NK-92 treated with Interleukin-12 subunit alpha and Interleukin-12 subunit beta, amount 100 ng/mL, for 24 hours (cell line): ENCODE data around the gene ARHGEF4.
"Not testable (repeated sequence)": the region's sequence is repeated elsewhere in the genome, so short reads cannot be mapped to it uniquely, and the experiment has no call there.

Experiments used
- DNase-seq: peaks from one replicate; lab custom pipeline; 2025; lab: John Stamatoyannopoulos, UW

The ARHGEF4 gene

GRCh38 chr2:130977461-130978050 is 140.8 kb downstream of the ARHGEF4 start:
- DNase-seq = no peak

- DNase-seq = no peak
These were observed 145.0 kb downstream of the ARHGEF4 start for GRCh38 chr2:130981667-130982066.

GRCh38 chr2:130985206-130985780 is 148.6 kb downstream of the ARHGEF4 start:
- no peak for DNase-seq

GRCh38 chr2:130985831-130986649 is 149.3 kb downstream of the ARHGEF4 start:
- no peak for DNase-seq

DNA sequence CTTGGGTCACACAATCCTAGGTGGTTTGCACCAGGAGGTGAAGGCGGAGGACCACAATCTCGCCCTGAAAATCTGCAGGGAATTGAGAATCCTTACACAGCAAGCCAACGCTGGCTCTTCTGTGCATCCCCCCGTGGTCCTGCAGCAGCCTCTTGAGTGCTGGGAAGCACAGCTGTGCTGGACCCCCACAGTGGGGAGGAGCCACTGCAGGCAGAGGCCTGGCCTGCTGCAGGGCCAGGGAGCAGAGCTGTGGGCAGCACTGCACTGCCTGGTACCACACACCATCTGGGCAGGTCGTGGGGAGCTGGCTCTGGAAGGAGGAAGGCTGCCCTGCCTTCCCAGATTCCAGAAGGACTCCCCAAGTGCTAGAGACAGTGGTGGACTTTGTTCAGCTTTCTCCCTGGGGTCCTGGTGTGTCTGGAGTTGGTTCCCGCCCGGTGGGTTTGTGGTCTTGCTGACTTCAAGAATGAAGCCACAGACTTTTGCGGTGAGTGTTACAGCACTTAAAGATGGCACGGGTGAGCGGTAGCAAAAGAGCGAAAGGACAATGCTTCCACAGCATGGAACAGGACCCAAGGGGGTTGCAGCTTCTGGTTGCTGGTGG is 150.3 kb downstream of the ARHGEF4 start:
- DNase-seq = no peak

DNA sequence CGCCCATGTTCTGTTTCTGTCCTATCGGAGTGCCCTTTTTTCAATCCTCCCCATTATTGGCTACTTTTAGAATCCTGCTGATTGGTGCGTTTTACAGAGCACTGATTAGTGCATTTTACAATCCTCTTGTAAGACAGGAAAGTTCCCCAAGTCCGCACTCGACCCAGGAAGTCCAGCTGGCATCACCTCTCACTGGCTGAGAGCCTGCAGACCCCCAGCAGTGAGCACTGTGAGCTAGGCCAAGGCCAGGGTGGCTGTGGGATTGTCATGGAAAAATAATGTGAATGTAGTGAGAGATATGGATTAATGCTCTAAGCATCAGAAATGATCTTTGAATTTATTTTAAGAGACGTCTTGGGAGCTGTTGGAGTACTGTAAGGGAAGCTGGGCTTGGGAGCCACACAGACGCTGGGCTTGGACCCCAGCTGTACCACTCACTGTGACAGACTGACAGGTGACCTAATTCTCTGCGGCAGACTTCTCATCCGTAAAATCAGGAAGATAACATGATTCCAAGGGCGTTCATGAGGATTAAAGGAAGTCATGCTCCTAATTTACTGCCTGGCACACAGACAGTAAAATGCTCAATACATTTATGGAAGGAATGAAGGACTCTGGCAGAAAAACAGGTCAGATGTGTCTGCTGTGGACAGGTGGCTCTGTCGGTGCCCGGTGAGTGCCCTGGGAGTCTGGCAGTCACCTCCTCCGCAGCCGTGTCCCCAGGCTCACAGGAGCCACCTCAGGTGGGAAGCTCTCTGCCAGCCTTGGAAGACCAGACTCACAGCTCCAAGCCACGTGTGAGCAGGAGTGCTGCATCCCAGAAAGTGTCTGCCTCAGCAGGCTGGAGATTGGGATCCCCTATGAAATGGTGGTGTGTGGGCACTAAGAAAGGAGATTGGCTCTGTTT is 151.1 kb downstream of the ARHGEF4 start:
- DNase-seq = no peak

GRCh38 chr2:130991446-130991845 is 154.7 kb downstream of the ARHGEF4 start:
- DNase-seq = not testable (repeated sequence)

- not testable (repeated sequence) for DNase-seq
These were observed 155.3 kb downstream of the ARHGEF4 start for GRCh38 chr2:130992003-130992402.

DNA sequence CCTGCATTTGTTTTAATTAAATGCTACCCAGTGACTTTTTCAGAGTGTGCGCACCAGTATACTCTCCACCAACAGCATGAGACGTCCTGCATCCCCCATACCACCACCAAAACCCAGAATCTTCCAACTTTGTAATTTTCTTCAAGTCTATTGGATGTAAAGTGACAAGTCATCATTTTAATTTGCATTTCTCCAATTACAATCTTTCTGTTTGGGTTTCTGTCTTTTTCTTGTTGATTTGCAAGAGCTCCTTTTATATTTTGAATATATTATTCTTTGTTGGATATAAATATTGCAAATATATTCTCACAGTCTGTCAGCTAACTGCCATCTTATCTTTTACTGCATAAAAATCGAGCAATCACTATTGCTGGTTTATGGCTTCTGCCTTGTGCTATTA is 160.0 kb downstream of the ARHGEF4 start:
- no peak for DNase-seq

DNA sequence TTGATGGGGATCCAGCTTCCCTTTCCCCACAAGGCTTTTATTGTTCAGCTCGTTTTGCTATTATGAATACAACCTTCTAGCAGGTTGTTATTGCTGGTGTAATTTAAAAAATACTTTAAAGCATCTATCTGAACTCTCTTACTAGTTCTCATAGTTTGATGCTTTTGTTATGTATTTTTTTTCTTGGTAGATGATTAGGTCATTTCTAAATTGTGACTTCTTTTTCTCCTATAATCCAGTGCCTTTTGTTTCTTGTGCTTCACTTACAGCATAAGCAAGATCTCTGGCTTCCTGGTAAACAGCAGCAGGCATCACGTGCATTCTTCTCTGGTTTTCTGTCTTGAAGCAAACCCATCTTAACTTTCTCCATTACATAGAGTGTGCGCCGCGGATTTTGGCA is 160.5 kb downstream of the ARHGEF4 start:
- DNase-seq = no peak

DNA sequence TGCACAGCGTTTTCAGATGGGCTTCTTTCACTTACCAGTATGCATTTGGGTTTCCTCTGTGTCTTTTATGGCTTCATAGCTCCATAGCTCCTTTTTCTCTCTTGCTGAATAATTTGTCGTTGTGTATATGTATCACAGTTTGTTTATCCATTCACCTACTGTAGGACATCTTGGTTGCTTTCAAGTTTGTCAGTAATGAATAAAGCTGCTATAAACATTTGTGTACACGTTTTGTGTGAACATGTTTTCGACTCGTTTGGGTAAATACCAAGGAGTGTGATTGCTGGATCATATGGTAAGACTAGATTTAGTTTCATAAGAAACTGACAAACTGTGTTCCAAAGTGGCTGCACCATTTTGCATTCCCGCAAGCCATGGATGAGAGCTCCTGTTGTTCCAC is 161.8 kb downstream of the ARHGEF4 start:
- DNase-seq = no peak

- no peak for DNase-seq
These were observed 167.9 kb downstream of the ARHGEF4 start for GRCh38 chr2:131004446-131005209.

GRCh38 chr2:131005216-131005935 is 168.7 kb downstream of the ARHGEF4 start:
- no peak for DNase-seq

- DNase-seq = no peak
These were observed 169.8 kb downstream of the ARHGEF4 start for GRCh38 chr2:131006561-131006960.

- no peak for DNase-seq
These were observed 172.3 kb downstream of the ARHGEF4 start for GRCh38 chr2:131008967-131009366.

DNA sequence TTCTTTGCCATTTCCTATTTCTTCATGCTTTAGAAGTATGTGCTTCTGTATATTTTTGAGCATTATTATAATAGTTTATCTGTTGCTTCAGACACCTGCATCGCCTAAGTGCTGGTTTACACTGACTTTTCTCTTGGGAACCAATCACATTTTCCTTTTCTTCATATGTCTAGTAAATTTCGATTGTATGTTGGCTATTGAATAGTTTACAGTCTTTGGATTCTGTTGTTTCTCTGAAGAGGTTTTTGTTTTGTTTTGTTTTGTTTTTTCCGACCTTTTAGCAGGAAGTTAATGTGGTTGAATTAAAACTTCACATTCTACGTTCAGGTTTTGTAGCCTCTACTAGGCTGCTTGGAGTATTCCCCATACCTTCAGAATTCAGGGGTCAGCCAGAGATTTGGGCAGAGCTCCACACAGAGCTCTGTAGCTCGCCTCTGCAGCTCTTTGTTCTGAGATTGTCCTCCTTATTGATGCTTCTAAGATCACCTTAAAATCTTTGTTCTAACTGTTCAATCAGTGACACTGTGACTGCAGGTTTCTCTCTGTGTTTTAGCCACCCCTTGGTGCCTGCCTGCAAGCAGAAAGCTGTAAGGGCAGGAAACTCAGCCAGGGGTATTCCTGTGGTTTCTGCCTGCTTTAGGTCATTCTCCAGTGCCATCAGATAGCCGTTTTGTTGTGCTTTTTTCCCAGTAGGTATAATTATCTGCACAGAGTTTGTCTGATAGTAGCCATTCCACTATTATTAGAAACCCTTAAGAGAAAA is 173.2 kb downstream of the ARHGEF4 start:
- DNase-seq = no peak

GRCh38 chr2:131010566-131010965 is 173.9 kb downstream of the ARHGEF4 start:
- no peak for DNase-seq

GRCh38 chr2:131011486-131011885 is 174.8 kb downstream of the ARHGEF4 start:
- no peak for DNase-seq

GRCh38 chr2:131014141-131014540 is 177.4 kb downstream of the ARHGEF4 start:
- DNase-seq = no peak

DNA sequence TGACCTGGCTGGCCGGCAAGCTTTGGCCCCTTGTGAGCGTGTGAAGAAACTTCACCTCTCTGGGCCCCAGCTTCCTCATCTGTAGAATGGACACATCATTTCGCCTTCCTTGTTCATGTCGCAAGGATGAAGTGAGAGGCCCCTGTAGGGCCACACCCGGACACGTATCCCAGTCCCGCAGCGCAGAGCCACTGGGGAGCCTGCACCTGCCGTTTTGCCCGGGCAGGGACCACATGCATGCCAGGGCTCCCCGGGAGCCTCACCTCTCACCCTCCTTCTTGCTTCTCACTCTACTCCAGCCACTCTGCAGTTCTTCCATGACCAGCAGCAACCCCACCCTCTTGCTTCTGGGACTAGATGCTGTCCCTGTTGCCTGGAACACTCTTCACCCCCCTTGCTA is 179.1 kb downstream of the ARHGEF4 start:
- DNase-seq = no peak
